ENCODE measurements around the gene ZNF429.
"Not testable (repeated sequence)": the region's sequence is repeated elsewhere in the genome, so short reads cannot be mapped to it uniquely, and the experiment has no call there.

Gene ZNF429

DNA sequence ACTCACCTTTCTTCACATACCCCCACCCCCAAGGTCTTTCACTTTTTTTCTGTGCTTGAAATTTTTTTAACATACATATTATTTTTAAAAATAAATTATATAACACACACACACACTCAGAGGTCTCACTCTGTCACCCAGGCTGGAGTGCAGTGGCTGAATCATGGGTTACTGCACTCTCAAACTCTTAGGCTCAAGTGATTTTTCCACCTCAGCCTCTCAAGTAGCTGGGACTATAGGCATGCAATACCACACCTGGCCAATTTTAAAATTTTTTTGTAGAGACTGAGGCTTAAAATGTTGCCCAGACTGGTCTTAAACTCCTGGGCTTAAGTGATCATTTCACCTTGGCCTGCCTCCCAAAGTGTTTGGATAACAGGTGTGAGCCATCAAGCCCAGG is 32.9 kb upstream of the ZNF429 start:
- TF ChIP-seq, protein P1, sequence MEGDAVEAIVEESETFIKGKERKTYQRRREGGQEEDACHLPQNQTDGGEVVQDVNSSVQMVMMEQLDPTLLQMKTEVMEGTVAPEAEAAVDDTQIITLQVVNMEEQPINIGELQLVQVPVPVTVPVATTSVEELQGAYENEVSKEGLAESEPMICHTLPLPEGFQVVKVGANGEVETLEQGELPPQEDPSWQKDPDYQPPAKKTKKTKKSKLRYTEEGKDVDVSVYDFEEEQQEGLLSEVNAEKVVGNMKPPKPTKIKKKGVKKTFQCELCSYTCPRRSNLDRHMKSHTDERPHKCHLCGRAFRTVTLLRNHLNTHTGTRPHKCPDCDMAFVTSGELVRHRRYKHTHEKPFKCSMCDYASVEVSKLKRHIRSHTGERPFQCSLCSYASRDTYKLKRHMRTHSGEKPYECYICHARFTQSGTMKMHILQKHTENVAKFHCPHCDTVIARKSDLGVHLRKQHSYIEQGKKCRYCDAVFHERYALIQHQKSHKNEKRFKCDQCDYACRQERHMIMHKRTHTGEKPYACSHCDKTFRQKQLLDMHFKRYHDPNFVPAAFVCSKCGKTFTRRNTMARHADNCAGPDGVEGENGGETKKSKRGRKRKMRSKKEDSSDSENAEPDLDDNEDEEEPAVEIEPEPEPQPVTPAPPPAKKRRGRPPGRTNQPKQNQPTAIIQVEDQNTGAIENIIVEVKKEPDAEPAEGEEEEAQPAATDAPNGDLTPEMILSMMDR (IDR thresholded peaks at IDR 0.05; ENCODE audit: borderline replicate concordance, insufficient read depth, low read depth, low read length) = no peak
- no peak overlapping the region for H3K4me3 ChIP-seq (ENCODE audit: low read depth, low read length)

DNA sequence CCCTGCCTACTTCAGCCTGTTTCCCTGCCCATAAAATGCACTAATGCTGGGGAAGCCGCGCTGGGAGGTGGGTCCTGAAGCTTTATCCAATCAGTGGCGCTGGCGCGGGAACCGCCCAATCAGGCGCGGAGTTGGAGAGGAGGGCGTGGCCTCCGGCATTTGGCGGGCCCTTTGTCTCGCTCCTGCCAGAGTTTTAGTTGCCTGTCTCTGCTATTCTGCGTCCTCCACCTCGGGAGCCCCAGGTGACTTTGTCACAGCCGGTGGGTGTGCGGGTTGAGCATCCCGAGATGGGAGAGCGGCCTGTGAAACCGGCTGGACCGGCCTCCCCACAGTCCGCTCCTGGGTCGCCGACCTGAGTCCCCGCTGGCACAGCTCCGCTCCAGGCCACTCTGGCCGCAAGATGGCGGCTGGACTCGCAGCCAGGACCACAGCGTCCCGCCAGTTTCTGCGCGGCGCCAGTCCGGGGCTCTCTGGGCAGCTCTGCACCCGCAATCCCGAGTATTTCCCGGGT is 30.7 kb upstream of the ZNF429 start:
- TF ChIP-seq, protein P1 (IDR thresholded peaks at IDR 0.05; ENCODE audit: borderline replicate concordance, insufficient read depth, low read depth, low read length) = no peak
- H3K4me3 ChIP-seq (ENCODE audit: low read depth, low read length) = no peak overlapping the region

DNA sequence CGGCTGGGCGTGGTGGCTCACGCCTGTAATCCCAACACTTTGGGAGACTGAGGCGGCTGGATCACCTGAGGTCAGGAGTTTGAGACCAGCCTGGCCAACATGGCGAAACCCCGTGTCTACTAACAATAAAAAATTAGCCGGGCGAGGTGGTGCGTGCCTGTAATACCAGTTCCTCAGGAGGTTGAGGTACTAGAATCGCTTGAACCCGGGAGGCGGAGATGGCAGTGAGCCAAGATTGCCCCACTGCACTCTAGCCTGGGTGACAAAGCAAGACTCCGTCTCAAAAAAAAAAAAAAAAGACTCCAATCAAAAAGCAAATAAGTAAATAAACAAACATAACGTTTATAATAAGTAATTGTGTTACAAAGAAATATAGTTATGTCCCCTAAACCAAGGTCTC is 23.0 kb upstream of the ZNF429 start:
- not testable (repeated sequence) for H3K4me3 ChIP-seq (ENCODE audit: low read depth, low read length)

DNA sequence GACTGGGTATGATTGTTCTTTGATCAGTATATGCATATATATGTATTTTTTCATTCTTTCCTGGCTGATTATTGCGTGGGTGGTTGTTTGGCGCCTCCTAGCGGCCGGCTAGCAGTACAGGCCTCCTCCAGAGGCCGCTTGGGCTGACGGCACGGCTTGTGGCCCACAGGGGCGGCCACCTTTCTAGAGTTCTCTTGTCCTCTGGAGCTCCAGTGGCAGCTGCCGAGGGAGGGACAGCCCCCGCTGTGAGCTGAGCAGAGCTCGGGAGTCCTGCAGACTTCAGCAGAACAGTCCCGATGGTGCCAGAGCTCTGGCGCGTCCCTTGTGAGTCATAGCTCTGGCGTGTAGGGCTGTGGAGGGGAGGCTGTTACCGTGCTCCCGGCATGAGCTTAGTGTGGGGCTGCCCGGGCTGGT is 22.5 kb upstream of the ZNF429 start:
- no peak overlapping the region for H3K4me3 ChIP-seq (ENCODE audit: low read depth, low read length)
- TF ChIP-seq, protein P1 (IDR thresholded peaks at IDR 0.05; ENCODE audit: borderline replicate concordance, insufficient read depth, low read depth, low read length) = peak; percentile 40

DNA sequence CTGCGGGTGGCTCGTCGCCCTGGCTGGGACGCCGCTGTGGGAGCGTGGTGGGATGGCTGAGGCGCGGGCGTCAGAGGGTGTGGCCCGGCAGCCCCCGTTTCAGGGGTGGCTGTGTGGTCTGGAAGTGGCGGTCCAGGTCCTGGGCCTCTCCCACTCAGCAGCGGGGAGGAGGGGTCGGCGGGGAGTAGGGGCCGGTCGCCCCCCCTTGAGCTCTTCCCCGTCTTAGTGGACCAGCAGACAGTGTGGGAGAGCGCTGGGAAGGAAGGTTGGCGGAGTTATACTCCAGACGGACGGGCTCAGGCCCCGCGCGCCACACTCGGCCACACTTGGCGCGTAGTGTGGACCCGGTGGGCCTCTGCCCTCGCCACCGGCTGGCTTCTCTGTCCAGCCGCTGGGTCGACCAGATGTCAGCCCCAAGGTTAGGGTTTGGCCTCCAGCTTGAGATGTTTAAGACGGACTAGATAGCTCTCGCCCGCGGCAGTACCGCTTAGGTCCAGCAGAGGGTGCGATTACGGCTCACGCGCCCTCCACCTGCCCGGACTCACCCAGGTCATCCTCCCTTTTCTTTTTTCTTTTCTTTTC is 21.7 kb upstream of the ZNF429 start:
- H3K4me3 ChIP-seq (ENCODE audit: low read depth, low read length) = no peak overlapping the region

DNA sequence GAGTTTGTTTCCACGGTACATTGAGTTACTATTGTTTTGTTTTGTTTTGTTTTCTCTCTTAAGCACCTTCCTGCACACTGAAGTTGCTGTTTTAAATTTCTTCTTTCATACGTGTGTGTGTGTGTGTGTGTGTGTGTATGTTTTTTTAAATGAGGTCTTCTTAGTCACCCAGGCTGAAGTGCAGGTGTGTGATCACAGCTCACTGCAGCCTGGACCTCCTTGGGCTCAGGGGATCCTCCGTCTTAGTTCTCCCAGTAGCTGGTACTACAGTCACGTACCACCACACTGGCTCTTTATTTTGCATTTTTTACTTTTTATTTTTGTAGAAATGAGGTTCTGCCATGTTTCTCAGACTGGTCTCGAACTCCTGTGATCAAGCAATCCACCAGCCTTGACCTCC is 20.8 kb upstream of the ZNF429 start:
- TF ChIP-seq, protein P1 (IDR thresholded peaks at IDR 0.05; ENCODE audit: borderline replicate concordance, insufficient read depth, low read depth, low read length) = no peak
- no peak overlapping the region for H3K4me3 ChIP-seq (ENCODE audit: low read depth, low read length)

More for the DNA sequence above, 21.7 kb upstream of the ZNF429 start:
- TF ChIP-seq, protein P1 (IDR thresholded peaks at IDR 0.05; ENCODE audit: borderline replicate concordance, insufficient read depth, low read depth, low read length) = peak; percentile 37; the same call in 1 of the 2 replicates

DNA sequence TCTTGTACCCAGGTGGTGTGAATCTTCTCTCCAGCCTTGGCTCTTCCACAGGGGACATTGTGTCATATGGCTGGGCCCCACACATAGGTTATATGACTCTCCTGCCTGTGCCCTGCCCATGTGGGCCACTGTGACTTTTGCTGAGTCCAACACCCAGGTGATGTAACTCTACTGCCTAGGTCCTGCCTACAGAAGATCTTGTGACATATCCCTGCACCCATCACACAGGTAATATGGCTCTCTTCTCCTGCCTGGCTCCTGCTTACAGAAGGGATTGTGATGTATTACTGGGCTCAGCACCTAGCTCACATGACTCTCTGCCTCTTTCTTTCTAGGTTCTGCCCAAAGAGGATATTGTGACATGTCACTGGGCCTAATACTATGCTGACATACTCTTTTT is 19.5 kb upstream of the ZNF429 start:
- H3K4me3 ChIP-seq (ENCODE audit: low read depth, low read length) = no peak overlapping the region
- TF ChIP-seq, protein P1 (IDR thresholded peaks at IDR 0.05; ENCODE audit: borderline replicate concordance, insufficient read depth, low read depth, low read length) = no peak
